Measurements from ENCODE around the gene FBXO36.

Gene FBXO36

DNA sequence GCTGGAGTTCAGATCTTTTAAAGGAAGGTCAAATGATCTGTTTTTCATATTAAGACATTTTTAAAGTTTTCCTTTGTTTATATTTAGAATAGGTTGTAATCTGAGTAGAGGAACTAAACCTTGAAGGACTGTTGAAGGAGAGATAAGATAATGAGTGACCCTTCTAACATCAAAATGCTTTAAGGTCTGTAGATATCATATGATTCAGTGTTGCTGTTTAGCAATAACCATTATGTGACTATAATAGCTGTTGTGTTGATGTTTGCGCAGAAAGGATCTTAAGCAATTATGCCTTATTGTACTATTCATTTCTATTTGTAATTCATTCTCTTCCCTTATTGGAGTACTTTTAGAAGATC, 86.4 kb downstream of the FBXO36 start:
- in situ Hi-C loops (cut with MboI; ENCODE audit: low sequenced_read_pairs, unreplicated experiment), result loop anchor here (10.0 kb wide), 3 partner anchors 146 to 796 kb away; no protein-coding TSS in a partner anchor
- DNase-seq (ENCODE audit: low spot score), result no peak

DNA sequence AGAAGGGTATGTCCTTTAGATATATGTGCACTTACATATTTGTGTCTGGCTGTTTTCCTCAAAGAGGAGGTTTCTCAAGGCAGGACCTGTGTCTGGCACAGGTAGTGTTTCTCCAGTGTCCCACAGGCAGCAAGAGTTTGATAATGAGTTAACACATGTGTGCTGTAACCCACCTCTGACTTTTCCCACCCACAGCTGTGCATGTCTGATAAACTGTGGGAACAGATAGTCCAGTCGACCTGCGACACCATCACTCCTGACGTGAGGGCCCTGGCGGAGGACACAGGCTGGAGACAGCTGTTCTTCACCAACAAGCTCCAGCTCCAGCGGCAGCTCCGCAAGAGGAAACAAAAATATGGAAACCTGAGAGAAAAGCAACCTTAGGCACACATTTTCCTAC, 88.2 kb downstream of the FBXO36 start:
- TF ChIP-seq, protein P1, sequence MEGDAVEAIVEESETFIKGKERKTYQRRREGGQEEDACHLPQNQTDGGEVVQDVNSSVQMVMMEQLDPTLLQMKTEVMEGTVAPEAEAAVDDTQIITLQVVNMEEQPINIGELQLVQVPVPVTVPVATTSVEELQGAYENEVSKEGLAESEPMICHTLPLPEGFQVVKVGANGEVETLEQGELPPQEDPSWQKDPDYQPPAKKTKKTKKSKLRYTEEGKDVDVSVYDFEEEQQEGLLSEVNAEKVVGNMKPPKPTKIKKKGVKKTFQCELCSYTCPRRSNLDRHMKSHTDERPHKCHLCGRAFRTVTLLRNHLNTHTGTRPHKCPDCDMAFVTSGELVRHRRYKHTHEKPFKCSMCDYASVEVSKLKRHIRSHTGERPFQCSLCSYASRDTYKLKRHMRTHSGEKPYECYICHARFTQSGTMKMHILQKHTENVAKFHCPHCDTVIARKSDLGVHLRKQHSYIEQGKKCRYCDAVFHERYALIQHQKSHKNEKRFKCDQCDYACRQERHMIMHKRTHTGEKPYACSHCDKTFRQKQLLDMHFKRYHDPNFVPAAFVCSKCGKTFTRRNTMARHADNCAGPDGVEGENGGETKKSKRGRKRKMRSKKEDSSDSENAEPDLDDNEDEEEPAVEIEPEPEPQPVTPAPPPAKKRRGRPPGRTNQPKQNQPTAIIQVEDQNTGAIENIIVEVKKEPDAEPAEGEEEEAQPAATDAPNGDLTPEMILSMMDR (IDR thresholded peaks at IDR 0.05; ENCODE audit: borderline replicate concordance, control extremely low read depth, extremely low read depth, insufficient read depth, missing control alignments), result no peak
- in situ Hi-C loops (cut with MboI; ENCODE audit: low sequenced_read_pairs, unreplicated experiment), result no loop called here
- no peak for DNase-seq (ENCODE audit: low spot score)

More for the DNA sequence above, 86.4 kb downstream of the FBXO36 start:
- TF ChIP-seq, protein P1 (IDR thresholded peaks at IDR 0.05; ENCODE audit: borderline replicate concordance, control extremely low read depth, extremely low read depth, insufficient read depth, missing control alignments), result no peak

DNA sequence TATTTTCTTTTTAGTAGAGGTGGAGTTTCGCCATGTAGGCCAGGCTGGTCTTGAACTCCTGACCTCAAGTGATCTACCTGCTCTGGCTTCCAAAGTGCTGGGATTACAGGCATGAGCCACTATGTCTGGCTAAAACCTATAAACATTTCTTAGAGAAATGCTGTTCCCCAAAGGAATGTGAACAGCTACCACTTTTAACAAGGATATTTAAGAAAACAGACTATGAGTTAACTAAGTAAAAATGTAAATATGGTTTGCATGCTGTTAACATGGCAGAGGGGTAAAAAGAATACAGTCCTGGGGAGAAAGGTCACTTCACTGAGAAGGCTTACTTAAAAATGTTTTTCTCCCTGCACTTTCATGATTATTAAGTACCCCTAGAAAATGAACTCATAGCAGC, 89.3 kb downstream of the FBXO36 start:
- in situ Hi-C loops (cut with MboI; ENCODE audit: low sequenced_read_pairs, unreplicated experiment), result no loop called here
- TF ChIP-seq, protein P1 (IDR thresholded peaks at IDR 0.05; ENCODE audit: borderline replicate concordance, control extremely low read depth, extremely low read depth, insufficient read depth, missing control alignments), result no peak
- DNase-seq (ENCODE audit: low spot score), result no peak

DNA sequence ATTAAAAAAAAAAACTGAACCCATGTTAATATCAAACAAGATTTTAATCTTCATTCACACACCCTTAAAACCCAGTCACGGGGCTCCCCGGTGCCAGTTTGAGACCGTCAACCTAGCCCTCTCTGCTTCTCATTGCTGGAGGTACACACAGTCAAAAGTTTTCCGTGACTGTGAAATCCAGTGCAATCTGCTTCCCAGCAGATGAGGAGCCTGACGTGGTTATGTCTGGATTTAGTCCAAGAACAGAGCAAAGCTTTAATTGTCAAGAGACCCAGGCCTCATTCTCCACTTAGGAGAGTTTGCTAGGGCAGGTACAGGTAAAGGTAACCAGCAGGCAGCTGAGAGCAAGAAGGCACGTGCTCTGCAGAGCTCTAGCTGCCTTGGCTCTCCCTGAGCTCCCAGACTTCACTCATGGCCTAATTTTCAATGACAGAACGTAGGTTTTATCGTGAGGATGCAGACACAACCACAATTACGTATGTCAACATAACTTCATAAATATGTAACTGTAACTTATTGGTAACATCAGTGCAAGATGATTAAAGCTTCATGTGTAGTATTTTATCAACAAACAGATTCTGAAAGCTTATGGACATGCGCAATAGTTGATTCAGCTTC, 90.1 kb downstream of the FBXO36 start:
- no peak for DNase-seq (ENCODE audit: low spot score)
- in situ Hi-C loops (cut with MboI; ENCODE audit: low sequenced_read_pairs, unreplicated experiment), result no loop called here
- TF ChIP-seq, protein P1 (IDR thresholded peaks at IDR 0.05; ENCODE audit: borderline replicate concordance, control extremely low read depth, extremely low read depth, insufficient read depth, missing control alignments), result no peak

DNA sequence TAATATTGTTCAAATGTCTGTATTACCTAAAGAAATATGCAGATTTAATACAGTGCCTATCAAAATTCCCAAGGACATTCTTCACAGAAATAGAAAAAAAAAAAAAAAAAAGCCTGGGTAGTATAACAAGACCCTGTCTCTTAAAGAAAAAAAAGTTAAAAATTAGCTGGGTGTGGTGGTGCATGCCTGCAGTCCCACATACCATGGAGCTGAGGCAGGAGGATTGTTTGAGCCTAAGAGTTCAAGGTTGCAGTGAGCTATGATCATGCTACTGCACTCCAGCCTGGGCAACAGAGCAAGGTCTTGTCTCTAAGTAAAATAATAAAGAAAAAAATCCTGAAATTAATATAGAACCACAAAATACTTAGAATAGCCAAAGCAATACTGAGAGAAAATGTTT, 94.5 kb downstream of the FBXO36 start:
- TF ChIP-seq, protein P1 (IDR thresholded peaks at IDR 0.05; ENCODE audit: borderline replicate concordance, control extremely low read depth, extremely low read depth, insufficient read depth, missing control alignments), result no peak
- DNase-seq (ENCODE audit: low spot score), result no peak
- in situ Hi-C loops (cut with MboI; ENCODE audit: low sequenced_read_pairs, unreplicated experiment), result no loop called here

DNA sequence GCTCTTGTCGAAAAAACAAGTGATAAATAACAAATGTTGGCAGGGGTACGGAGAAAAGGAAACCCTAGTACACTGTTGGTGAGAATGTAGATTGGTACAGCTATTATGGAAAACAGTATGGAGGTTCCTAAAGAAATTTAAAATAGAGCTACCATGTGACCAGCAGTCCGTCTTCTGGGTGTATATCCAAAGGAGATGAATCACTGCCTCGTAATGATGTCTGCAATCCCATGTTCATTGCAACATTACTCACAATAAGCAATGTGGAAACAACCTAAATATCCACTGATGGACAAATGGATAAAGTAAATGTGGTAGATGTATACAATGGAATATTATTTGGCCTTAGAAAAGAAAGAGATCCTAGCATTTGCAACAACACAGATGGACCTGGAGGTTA, 95.8 kb downstream of the FBXO36 start:
- TF ChIP-seq, protein P1 (IDR thresholded peaks at IDR 0.05; ENCODE audit: borderline replicate concordance, control extremely low read depth, extremely low read depth, insufficient read depth, missing control alignments), result no peak
- in situ Hi-C loops (cut with MboI; ENCODE audit: low sequenced_read_pairs, unreplicated experiment), result no loop called here

More for the DNA sequence above, 95.8 kb downstream of the FBXO36 start:
- no peak for DNase-seq (ENCODE audit: low spot score)
